ENCODE results near the gene EPB41L1. TPM values are rescaled to one million over a fixed set of nuclear protein-coding genes. Genes with fewer than 3 reads are reported as not detected.

Gene EPB41L1
- polyA plus RNA-seq, 1 donor (not counting 4 experiments of a cell fraction or from before 2014, with no cell fraction given): 1.2 TPM

DNA sequence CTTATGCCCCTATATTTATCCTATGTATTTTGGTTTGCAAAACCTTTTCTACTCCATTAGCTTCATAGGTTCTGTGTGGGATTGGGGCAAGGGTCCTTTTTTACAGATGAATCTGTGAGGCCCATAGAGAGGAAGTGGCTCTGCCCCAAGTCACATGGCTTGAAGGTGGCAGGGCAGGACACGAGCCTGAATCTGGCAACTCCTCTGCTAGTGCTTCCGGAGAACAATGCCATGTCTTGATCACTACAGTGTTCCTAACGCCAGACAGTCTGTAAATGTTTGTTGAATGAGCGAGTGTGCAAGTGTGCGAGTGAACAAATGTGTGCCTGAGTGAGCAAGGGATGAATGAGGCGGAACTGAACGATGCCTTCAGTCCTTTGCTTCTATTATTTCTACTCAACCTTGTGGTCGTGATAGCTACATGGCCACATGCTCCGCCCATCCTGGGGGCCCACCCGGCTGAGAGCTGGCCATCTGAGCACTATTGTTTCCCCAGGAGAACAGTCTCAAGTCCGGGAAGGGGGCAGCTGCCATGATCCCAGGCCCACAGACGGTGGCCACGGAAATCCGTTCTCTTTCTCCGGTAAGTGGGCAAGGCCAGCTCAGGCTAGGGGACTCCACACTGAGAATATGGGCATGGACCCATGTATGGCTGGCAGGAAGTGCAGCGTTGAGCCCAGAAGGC is 64.0 kb downstream of the EPB41L1 start:
- no peaks in the 10 kb centered on the region for H3K4me1 ChIP-seq (ENCODE audit: control insufficient read depth, extremely low read depth, insufficient read depth, low read length)
- TF ChIP-seq, protein P1, sequence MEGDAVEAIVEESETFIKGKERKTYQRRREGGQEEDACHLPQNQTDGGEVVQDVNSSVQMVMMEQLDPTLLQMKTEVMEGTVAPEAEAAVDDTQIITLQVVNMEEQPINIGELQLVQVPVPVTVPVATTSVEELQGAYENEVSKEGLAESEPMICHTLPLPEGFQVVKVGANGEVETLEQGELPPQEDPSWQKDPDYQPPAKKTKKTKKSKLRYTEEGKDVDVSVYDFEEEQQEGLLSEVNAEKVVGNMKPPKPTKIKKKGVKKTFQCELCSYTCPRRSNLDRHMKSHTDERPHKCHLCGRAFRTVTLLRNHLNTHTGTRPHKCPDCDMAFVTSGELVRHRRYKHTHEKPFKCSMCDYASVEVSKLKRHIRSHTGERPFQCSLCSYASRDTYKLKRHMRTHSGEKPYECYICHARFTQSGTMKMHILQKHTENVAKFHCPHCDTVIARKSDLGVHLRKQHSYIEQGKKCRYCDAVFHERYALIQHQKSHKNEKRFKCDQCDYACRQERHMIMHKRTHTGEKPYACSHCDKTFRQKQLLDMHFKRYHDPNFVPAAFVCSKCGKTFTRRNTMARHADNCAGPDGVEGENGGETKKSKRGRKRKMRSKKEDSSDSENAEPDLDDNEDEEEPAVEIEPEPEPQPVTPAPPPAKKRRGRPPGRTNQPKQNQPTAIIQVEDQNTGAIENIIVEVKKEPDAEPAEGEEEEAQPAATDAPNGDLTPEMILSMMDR (optimal IDR thresholded peaks at IDR 0.05 in 1 of 3, IDR thresholded peaks at IDR 0.05 in 1 of 3, conservative IDR thresholded peaks at IDR 0.05 in 1 of 3; ENCODE audit: extremely low read depth in 1 of 3, insufficient read depth in 2 of 3, low read length in 3 of 3): no peak
- no peak for TF ChIP-seq EZH2 (IDR thresholded peaks at IDR 0.05; ENCODE audit: low read length)
- H4K20me1 ChIP-seq (ENCODE audit: control insufficient read depth, extremely low read depth, insufficient read depth, low read length): no peaks in the 10 kb centered on the region
- H3K27me3 ChIP-seq (ENCODE audit: control insufficient read depth, extremely low read depth, insufficient read depth, low read length): no peaks in the 10 kb centered on the region
- no peaks in the 10 kb centered on the region for H3K9me3 ChIP-seq (ENCODE audit: control insufficient read depth, low read depth, low read length)
- no peaks in the 10 kb centered on the region for H3K79me2 ChIP-seq (ENCODE audit: control insufficient read depth, insufficient read depth, low read length)
- H3K4me2 ChIP-seq (ENCODE audit: control insufficient read depth, extremely low read depth, insufficient read depth, low read depth, low read length): no peak overlapping the region
- no peak overlapping the region for H3K9ac ChIP-seq (ENCODE audit: control insufficient read depth, extremely low read depth, insufficient read depth, low read length)
- no peak for FAIRE-seq
- H3K9me1 ChIP-seq (ENCODE audit: control insufficient read depth, extremely low read depth, insufficient read depth, low read length): no peaks in the 10 kb centered on the region
- H3K27ac ChIP-seq (ENCODE audit: control insufficient read depth, insufficient read depth, low read length): no peak overlapping the region
- no peak for DNase-seq (ENCODE audit: low read depth, low spot score)
- H3K4me3 ChIP-seq (ENCODE audit: control insufficient read depth in 2 of 3, extremely low read depth in 1 of 3, insufficient read depth in 2 of 3, low read depth in 1 of 3, low read length in 3 of 3): no peak overlapping the region
- dilution Hi-C loops (cut with MboI; ENCODE audit: extremely low pct_ligation_motif_present, low sequenced_read_pairs): no loop called here
- H2AFZ ChIP-seq (ENCODE audit: control insufficient read depth, low read length): no peak overlapping the region
- no peaks in the 10 kb centered on the region for H3K36me3 ChIP-seq (ENCODE audit: control insufficient read depth in 2 of 2, extremely low read depth in 1 of 2, insufficient read depth in 2 of 2, low read length in 2 of 2)

GRCh38 chr20:36219671-36220220 is 65.2 kb downstream of the EPB41L1 start:
- FAIRE-seq (no peak), DNase-seq (ENCODE audit: low read depth, low spot score) (no peak)
- Histone ChIP-seq H3K27me3 (ENCODE audit: control insufficient read depth, extremely low read depth, insufficient read depth, low read length) (no peaks in the 10 kb centered on the region), H3K27ac (ENCODE audit: control insufficient read depth, insufficient read depth, low read length) (no peak overlapping the region), H3K9me3 (ENCODE audit: control insufficient read depth, low read depth, low read length) (no peaks in the 10 kb centered on the region), H4K20me1 (ENCODE audit: control insufficient read depth, extremely low read depth, insufficient read depth, low read length) (no peaks in the 10 kb centered on the region), H3K4me3 (ENCODE audit: control insufficient read depth in 2 of 3, extremely low read depth in 1 of 3, insufficient read depth in 2 of 3, low read depth in 1 of 3, low read length in 3 of 3) (no peak overlapping the region), H3K9ac (ENCODE audit: control insufficient read depth, extremely low read depth, insufficient read depth, low read length) (no peak overlapping the region), H3K36me3 (ENCODE audit: control insufficient read depth in 2 of 2, extremely low read depth in 1 of 2, insufficient read depth in 2 of 2, low read length in 2 of 2) (no peaks in the 10 kb centered on the region), H3K4me2 (ENCODE audit: control insufficient read depth, extremely low read depth, insufficient read depth, low read depth, low read length) (no peak overlapping the region), H3K9me1 (ENCODE audit: control insufficient read depth, extremely low read depth, insufficient read depth, low read length) (no peaks in the 10 kb centered on the region), H3K4me1 (ENCODE audit: control insufficient read depth, extremely low read depth, insufficient read depth, low read length) (no peaks in the 10 kb centered on the region), H2AFZ (ENCODE audit: control insufficient read depth, low read length) (no peak overlapping the region), H3K79me2 (ENCODE audit: control insufficient read depth, insufficient read depth, low read length) (no peaks in the 10 kb centered on the region)
- dilution Hi-C loops (cut with MboI; ENCODE audit: extremely low pct_ligation_motif_present, low sequenced_read_pairs): no loop called here
- no peak for TF ChIP-seq EZH2 (IDR thresholded peaks at IDR 0.05; ENCODE audit: low read length)
- TF ChIP-seq, protein P1 (optimal IDR thresholded peaks at IDR 0.05 in 1 of 3, IDR thresholded peaks at IDR 0.05 in 1 of 3, conservative IDR thresholded peaks at IDR 0.05 in 1 of 3; ENCODE audit: extremely low read depth in 1 of 3, insufficient read depth in 2 of 3, low read length in 3 of 3): no peak
